ENCODE measurements around the gene EFCAB6.

DNA sequence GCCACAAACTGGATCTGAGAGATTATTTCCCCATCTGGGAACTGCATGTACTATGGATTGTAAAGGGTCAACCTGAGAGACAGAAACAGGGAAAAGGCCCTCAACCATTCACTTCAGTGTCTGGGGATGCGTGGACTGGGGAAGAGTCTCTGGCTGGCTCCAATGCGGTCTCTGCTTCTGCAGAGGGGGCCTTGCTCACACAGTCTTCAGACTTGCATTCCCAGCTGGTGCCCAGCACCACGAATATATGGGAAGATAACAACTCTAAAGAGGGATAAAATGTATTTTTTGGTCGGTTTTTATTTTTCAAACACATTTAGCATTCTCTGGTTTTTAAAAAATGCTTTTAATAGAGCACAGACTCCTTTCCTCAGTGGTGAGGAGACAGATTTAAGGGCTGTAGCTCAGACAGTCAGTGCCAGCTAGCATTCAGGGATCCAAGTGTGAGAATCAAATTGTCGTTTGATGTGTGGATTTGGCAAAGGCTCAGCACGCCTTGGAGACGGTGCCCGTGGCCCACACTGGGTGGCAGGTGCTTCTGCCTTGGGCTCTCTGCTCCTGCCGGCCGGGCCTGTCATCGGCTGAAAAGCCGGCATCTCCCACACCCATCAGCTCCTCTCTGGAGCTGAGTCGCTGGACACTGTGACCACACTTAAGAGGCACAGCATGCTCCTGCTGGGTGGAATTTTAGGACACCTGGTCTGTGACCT is 8.0 kb upstream of the EFCAB6 start:
- TF ChIP-seq, protein P1, sequence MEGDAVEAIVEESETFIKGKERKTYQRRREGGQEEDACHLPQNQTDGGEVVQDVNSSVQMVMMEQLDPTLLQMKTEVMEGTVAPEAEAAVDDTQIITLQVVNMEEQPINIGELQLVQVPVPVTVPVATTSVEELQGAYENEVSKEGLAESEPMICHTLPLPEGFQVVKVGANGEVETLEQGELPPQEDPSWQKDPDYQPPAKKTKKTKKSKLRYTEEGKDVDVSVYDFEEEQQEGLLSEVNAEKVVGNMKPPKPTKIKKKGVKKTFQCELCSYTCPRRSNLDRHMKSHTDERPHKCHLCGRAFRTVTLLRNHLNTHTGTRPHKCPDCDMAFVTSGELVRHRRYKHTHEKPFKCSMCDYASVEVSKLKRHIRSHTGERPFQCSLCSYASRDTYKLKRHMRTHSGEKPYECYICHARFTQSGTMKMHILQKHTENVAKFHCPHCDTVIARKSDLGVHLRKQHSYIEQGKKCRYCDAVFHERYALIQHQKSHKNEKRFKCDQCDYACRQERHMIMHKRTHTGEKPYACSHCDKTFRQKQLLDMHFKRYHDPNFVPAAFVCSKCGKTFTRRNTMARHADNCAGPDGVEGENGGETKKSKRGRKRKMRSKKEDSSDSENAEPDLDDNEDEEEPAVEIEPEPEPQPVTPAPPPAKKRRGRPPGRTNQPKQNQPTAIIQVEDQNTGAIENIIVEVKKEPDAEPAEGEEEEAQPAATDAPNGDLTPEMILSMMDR (IDR thresholded peaks at IDR 0.05): no peak
- no peak for TF ChIP-seq POLR2A (IDR thresholded peaks at IDR 0.05)

Measured in right lobe of liver (tissue), 4 donors.